Measurements from ENCODE around the gene MOV10. TPM values are rescaled to one million over a fixed set of nuclear protein-coding genes. Genes with fewer than 3 reads are reported as not detected.

Gene MOV10
- total and polyA plus RNA-seq, 2 donors (not counting 3 experiments of a cell fraction or from before 2014, with no cell fraction given): 97.1 to 113 TPM

- H3K36me3 ChIP-seq (ENCODE audit: control insufficient read depth in 2 of 2, extremely low read depth in 1 of 2, insufficient read depth in 2 of 2, low read length in 2 of 2): peaks cover 4 to 7% of the 10 kb centered on the region in 2 experiments
- DNase-seq (ENCODE audit: low read depth, low spot score) (no peak), FAIRE-seq (no peak)
- no peaks in the 10 kb centered on the region for H3K27me3 ChIP-seq (ENCODE audit: control insufficient read depth in 2 of 2, insufficient read depth in 2 of 2, low read length in 2 of 2)
- H2AFZ ChIP-seq (ENCODE audit: low read depth, low read length): no peak overlapping the region
- no peak overlapping the region for H3K27ac ChIP-seq (ENCODE audit: insufficient read depth, low read depth, low read length)
- dilution Hi-C loops (cut with MboI; ENCODE audit: extremely low pct_ligation_motif_present, low sequenced_read_pairs) (no loop called here), intact Hi-C loops (cut with micrococcal nuclease) (no loop called here)
- no peaks in the 10 kb centered on the region for H3K9me1 ChIP-seq (replicated peaks; ENCODE audit: control insufficient read depth, extremely low read depth, insufficient read depth, low read length)
- H3K79me2 ChIP-seq (ENCODE audit: control insufficient read depth, insufficient read depth, low read length): no peaks in the 10 kb centered on the region
- H3K4me2 ChIP-seq (ENCODE audit: insufficient read depth, low read length): no peak overlapping the region
- TF ChIP-seq JUN (IDR thresholded peaks at IDR 0.05; ENCODE audit: borderline replicate concordance, insufficient read depth, insufficient read length, low read depth) (no peak), CTCF (IDR thresholded peaks at IDR 0.05; ENCODE audit: extremely low read depth in 1 of 2, insufficient read depth in 1 of 2, low read depth in 1 of 2, low read length in 2 of 2) (no peak), MAX (IDR thresholded peaks at IDR 0.05; ENCODE audit: insufficient read depth, insufficient read length) (no peak), POLR2AphosphoS5 (IDR thresholded peaks at IDR 0.05; ENCODE audit: insufficient read depth, low read depth, low read length) (no peak), GATA2 (IDR thresholded peaks at IDR 0.05; ENCODE audit: insufficient read depth, insufficient read length, low read depth, low read length) (no peak), EZH2 (IDR thresholded peaks at IDR 0.05; ENCODE audit: borderline replicate concordance, low read depth, low read length, severe bottlenecking) (no peak), FOS (IDR thresholded peaks at IDR 0.05; ENCODE audit: borderline replicate concordance, insufficient read depth, low read length) (no peak), POLR2A (IDR thresholded peaks at IDR 0.05; ENCODE audit: low read depth, low read length) (no peak), MYC (IDR thresholded peaks at IDR 0.05; ENCODE audit: low read depth, low read length) (no peak)
- H3K9ac ChIP-seq (replicated peaks; ENCODE audit: extremely low read depth, insufficient read depth, low read length): no peak overlapping the region
- no peaks in the 10 kb centered on the region for H3K9me3 ChIP-seq (replicated peaks; ENCODE audit: control insufficient read depth, insufficient read depth, low read length)
- H4K20me1 ChIP-seq (replicated peaks; ENCODE audit: control insufficient read depth, extremely low read depth, insufficient read depth, low read length): no peaks in the 10 kb centered on the region
- H3K4me1 ChIP-seq (ENCODE audit: control insufficient read depth, extremely low read depth, insufficient read depth, low read length): no peaks in the 10 kb centered on the region
- POLR2A ChIA-PET: no interaction called here
- no peak overlapping the region for H3K4me3 ChIP-seq (replicated peaks in 1 of 3; ENCODE audit: insufficient read depth in 1 of 3, low read depth in 1 of 3, low read length in 3 of 3)
- no TSS peak for BruUV-seq (replicated peaks)
- CTCF ChIA-PET: interaction anchor here (1.2 kb wide), 1 partner anchor 14 kb away, joined by 4 read pairs; no protein-coding TSS in a partner anchor
Measured at GRCh38 chr1:112686835-112687234, 12.4 kb downstream of the MOV10 start.
